ENCODE measurements around the gene CXCR5. TPM values are rescaled to one million over a fixed set of nuclear protein-coding genes. Genes with fewer than 3 reads are reported as not detected.
A peak's percentile ranks its signal among the peaks of the same experiment; 100 is the strongest.

CXCR5 gene
- total RNA-seq, 1 donor from 2014 or later = under 0.01 TPM

GRCh38 chr11:118911113-118911879, 27.6 kb downstream of the CXCR5 start:
- no peak for DNase-seq (ENCODE audit: low read depth)
- peak overlapping the region; percentile 32 for H3K4me3 ChIP-seq (ENCODE audit: low read depth, low read length)
- TF ChIP-seq CTCF (IDR thresholded peaks at IDR 0.05; ENCODE audit: insufficient read depth, low read length, poor library complexity, severe bottlenecking) = no peak
- H3K36me3 ChIP-seq (ENCODE audit: control insufficient read depth, insufficient read depth, low read length) = no peaks in the 10 kb centered on the region
- no peaks in the 10 kb centered on the region for H3K27me3 ChIP-seq (ENCODE audit: control insufficient read depth, insufficient read depth, low read length)

- no peaks in the 10 kb centered on the region for H3K27me3 ChIP-seq (ENCODE audit: control insufficient read depth, insufficient read depth, low read length)
- TF ChIP-seq CTCF (IDR thresholded peaks at IDR 0.05; ENCODE audit: insufficient read depth, low read length, poor library complexity, severe bottlenecking) = no peak
- no peak overlapping the region for H3K4me3 ChIP-seq (ENCODE audit: low read depth, low read length)
- H3K36me3 ChIP-seq (ENCODE audit: control insufficient read depth, insufficient read depth, low read length) = no peaks in the 10 kb centered on the region
- DNase-seq (ENCODE audit: low read depth) = peak; percentile 82
Measured at GRCh38 chr11:118911880-118912741, 28.4 kb downstream of the CXCR5 start.

GRCh38 chr11:118912742-118913410, 29.2 kb downstream of the CXCR5 start:
- DNase-seq (ENCODE audit: low read depth) = no peak
- TF ChIP-seq CTCF (IDR thresholded peaks at IDR 0.05; ENCODE audit: insufficient read depth, low read length, poor library complexity, severe bottlenecking) = no peak
- H3K4me3 ChIP-seq (ENCODE audit: low read depth, low read length) = no peak overlapping the region
- no peaks in the 10 kb centered on the region for H3K36me3 ChIP-seq (ENCODE audit: control insufficient read depth, insufficient read depth, low read length)
- no peaks in the 10 kb centered on the region for H3K27me3 ChIP-seq (ENCODE audit: control insufficient read depth, insufficient read depth, low read length)

- no peak for TF ChIP-seq CTCF (IDR thresholded peaks at IDR 0.05; ENCODE audit: insufficient read depth, low read length, poor library complexity, severe bottlenecking)
- no peaks in the 10 kb centered on the region for H3K36me3 ChIP-seq (ENCODE audit: control insufficient read depth, insufficient read depth, low read length)
- no peak overlapping the region for H3K4me3 ChIP-seq (ENCODE audit: low read depth, low read length)
- DNase-seq (ENCODE audit: low read depth) = no peak
- H3K27me3 ChIP-seq (ENCODE audit: control insufficient read depth, insufficient read depth, low read length) = no peaks in the 10 kb centered on the region
Measured at GRCh38 chr11:118913411-118914125, 29.9 kb downstream of the CXCR5 start.

GRCh38 chr11:118914178-118914918, 30.7 kb downstream of the CXCR5 start:
- no peak for DNase-seq (ENCODE audit: low read depth)
- no peak for TF ChIP-seq CTCF (IDR thresholded peaks at IDR 0.05; ENCODE audit: insufficient read depth, low read length, poor library complexity, severe bottlenecking)
- Histone ChIP-seq H3K27me3 (ENCODE audit: control insufficient read depth, insufficient read depth, low read length) (no peaks in the 10 kb centered on the region), H3K4me3 (ENCODE audit: low read depth, low read length) (no peak overlapping the region), H3K36me3 (ENCODE audit: control insufficient read depth, insufficient read depth, low read length) (no peaks in the 10 kb centered on the region)

All from kidney epithelial cell (primary cell).